ENCODE measurements around the gene ZC3H12A. TPM values are rescaled to one million over a fixed set of nuclear protein-coding genes. Genes with fewer than 3 reads are reported as not detected.
"Not testable (repeated sequence)": the region's sequence is repeated elsewhere in the genome, so short reads cannot be mapped to it uniquely, and the experiment has no call there.

Gene ZC3H12A
- total RNA-seq, 1 donor from 2014 or later: 14.2 TPM

DNA sequence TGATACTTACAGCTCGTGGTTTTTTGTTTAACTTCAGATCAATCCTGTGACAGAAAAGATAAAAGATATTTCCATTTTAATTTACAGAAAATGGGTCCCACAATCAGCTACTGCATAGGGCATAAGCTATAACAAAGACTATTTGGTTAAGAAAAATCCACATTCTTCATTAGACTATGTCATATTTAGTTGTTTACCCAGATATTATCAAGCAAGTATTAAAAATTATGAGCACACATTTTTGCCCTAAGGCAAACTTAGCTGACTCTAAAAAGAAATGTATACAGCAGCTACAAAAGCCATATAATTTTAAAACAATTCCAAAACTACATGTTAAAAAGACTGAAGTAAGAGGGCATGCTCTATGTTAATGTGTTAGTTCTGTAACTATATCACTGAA, 21.5 kb downstream of the ZC3H12A start:
- no peak overlapping the region for H3K4me3 ChIP-seq (ENCODE audit: low read depth, low read length)
- H3K27me3 ChIP-seq (ENCODE audit: control insufficient read depth, insufficient read depth, low read length): no peaks in the 10 kb centered on the region
- TF ChIP-seq, protein P1, sequence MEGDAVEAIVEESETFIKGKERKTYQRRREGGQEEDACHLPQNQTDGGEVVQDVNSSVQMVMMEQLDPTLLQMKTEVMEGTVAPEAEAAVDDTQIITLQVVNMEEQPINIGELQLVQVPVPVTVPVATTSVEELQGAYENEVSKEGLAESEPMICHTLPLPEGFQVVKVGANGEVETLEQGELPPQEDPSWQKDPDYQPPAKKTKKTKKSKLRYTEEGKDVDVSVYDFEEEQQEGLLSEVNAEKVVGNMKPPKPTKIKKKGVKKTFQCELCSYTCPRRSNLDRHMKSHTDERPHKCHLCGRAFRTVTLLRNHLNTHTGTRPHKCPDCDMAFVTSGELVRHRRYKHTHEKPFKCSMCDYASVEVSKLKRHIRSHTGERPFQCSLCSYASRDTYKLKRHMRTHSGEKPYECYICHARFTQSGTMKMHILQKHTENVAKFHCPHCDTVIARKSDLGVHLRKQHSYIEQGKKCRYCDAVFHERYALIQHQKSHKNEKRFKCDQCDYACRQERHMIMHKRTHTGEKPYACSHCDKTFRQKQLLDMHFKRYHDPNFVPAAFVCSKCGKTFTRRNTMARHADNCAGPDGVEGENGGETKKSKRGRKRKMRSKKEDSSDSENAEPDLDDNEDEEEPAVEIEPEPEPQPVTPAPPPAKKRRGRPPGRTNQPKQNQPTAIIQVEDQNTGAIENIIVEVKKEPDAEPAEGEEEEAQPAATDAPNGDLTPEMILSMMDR (IDR thresholded peaks at IDR 0.05; ENCODE audit: insufficient read depth, low read length, severe bottlenecking): no peak
- peaks cover 1% of the 10 kb centered on the region for H3K36me3 ChIP-seq (ENCODE audit: control insufficient read depth, insufficient read depth, low read length)
- no peak for DNase-seq (ENCODE audit: low read depth)
- FAIRE-seq: no peak

- FAIRE-seq (no peak), DNase-seq (ENCODE audit: low read depth) (no peak)
- Histone ChIP-seq H3K36me3 (ENCODE audit: control insufficient read depth, insufficient read depth, low read length) (peaks cover 2% of the 10 kb centered on the region), H3K4me3 (ENCODE audit: low read depth, low read length) (no peak overlapping the region), H3K27me3 (ENCODE audit: control insufficient read depth, insufficient read depth, low read length) (no peaks in the 10 kb centered on the region)
- TF ChIP-seq, protein P1 (IDR thresholded peaks at IDR 0.05; ENCODE audit: insufficient read depth, low read length, severe bottlenecking): no peak
Measured at GRCh38 chr1:37497832-37498231, 23.5 kb downstream of the ZC3H12A start.

DNA sequence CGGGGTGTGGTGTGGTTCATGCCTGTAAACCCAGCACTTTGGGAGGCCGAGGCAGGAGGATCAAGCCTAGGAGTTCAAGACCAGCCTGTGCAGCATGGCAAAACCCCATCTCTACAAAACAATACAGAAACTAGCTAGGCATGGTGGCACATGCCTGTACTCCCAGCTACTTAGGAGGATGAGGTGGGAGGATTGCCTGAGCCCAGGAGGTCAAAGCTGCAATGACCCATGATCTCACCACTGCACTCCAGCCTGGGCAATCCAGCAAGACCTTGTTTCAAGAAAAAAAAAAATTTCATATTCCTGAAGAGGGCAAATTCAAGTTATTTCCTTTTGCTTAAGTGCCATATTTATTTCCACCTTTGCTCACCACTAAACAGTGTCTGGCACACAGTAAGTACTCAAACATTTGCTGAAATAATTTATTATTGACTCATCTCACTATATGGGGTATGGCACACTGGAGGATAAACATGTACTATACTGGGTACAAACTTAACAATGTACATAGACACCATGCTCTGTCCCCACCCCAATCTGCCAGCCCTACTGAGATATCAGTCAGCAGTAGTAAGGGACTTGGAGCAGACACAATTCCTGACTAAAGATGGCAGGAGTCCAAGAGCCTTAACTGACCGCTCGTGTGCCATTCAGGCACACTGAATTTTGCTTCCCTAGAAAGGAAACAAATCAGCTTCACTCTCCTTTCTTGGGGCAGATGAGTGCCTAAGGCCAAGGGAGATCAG, 24.7 kb downstream of the ZC3H12A start:
- H3K27me3 ChIP-seq (ENCODE audit: control insufficient read depth, insufficient read depth, low read length): no peaks in the 10 kb centered on the region
- no peak for FAIRE-seq
- H3K36me3 ChIP-seq (ENCODE audit: control insufficient read depth, insufficient read depth, low read length): peaks cover 5% of the 10 kb centered on the region
- no peak overlapping the region for H3K4me3 ChIP-seq (ENCODE audit: low read depth, low read length)
- DNase-seq (ENCODE audit: low read depth): peak; percentile 54
- TF ChIP-seq, protein P1 (IDR thresholded peaks at IDR 0.05; ENCODE audit: insufficient read depth, low read length, severe bottlenecking): no peak

- H3K4me3 ChIP-seq (ENCODE audit: low read depth, low read length): no peak overlapping the region
- TF ChIP-seq, protein P1 (IDR thresholded peaks at IDR 0.05; ENCODE audit: insufficient read depth, low read length, severe bottlenecking): no peak
- H3K27me3 ChIP-seq (ENCODE audit: control insufficient read depth, insufficient read depth, low read length): no peaks in the 10 kb centered on the region
- H3K36me3 ChIP-seq (ENCODE audit: control insufficient read depth, insufficient read depth, low read length): peaks cover 5% of the 10 kb centered on the region
- FAIRE-seq: no peak
- DNase-seq (ENCODE audit: low read depth): no peak
Measured at GRCh38 chr1:37501661-37502060, 27.3 kb downstream of the ZC3H12A start.

DNA sequence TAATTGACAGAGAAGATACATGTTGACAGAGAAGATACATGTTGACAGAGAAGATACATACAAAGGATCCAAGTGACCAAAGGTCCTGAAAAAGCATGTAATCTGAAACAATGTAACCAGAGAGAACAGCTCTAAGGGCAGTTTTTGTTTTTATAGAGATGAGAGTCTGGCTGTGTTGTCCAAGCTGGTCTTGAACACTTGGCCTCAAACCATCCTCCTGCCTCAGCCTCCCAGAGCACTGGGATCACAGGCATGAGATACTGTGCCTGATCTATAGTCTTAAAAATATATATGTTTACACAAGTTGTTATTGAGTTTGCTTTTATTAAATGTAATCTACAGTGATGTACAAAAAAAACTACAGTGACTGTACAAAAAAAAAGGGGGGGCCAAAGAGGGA, 27.7 kb downstream of the ZC3H12A start:
- no peak for DNase-seq (ENCODE audit: low read depth)
- H3K4me3 ChIP-seq (ENCODE audit: low read depth, low read length): no peak overlapping the region
- TF ChIP-seq, protein P1 (IDR thresholded peaks at IDR 0.05; ENCODE audit: insufficient read depth, low read length, severe bottlenecking): no peak
- no peak for FAIRE-seq
- H3K36me3 ChIP-seq (ENCODE audit: control insufficient read depth, insufficient read depth, low read length): peaks cover 7% of the 10 kb centered on the region
- H3K27me3 ChIP-seq (ENCODE audit: control insufficient read depth, insufficient read depth, low read length): no peaks in the 10 kb centered on the region

DNA sequence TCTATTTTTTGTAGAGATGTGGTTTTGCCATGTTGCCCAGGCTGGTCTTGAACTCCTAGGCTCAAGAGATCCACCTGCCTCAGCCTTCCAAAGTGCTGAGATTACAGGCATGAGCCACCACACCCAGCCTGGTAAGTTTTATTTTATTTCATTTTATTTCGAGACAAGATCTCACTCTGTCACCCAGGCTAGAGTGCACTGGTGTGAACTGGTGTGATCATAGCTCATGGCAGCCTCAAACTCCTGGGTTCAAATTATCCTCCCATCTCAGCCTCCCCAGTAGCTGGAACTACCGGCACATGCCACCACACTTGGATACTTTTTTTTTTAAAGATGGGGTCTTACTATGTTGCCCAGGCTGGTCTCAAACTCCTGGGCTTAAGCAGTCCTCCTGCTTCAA, 28.4 kb downstream of the ZC3H12A start:
- DNase-seq (ENCODE audit: low read depth); H3K4me3 ChIP-seq (ENCODE audit: low read depth, low read length); H3K36me3 ChIP-seq (ENCODE audit: control insufficient read depth, insufficient read depth, low read length); FAIRE-seq; H3K27me3 ChIP-seq (ENCODE audit: control insufficient read depth, insufficient read depth, low read length): not testable (repeated sequence)

Measured in bronchial epithelial cell (primary cell).